AG09319 (cell line): Measurements from ENCODE around the gene CLIC3.

Source experiments
- DNase-seq: peaks from one replicate; pipeline ENCODE4 v3.0.0-alpha.2; 2010; ENCODE audit warnings: low read depth; ENCODE audit errors: extremely low read depth
- CTCF ChIP-seq: IDR thresholded peaks from 2 replicates; pipeline ENCODE4 v1.5.1; 2011; ENCODE audit warnings: low read depth, mild to moderate bottlenecking, inconsistent platforms, low read length, moderate library complexity

The CLIC3 gene

GRCh38 chr9:136960212-136960937 is 36.0 kb downstream of the CLIC3 start:
- no peak for DNase-seq
- no peak for TF ChIP-seq CTCF

GRCh38 chr9:136958898-136959850 is 37.2 kb downstream of the CLIC3 start:
- DNase-seq, result no peak
- no peak for TF ChIP-seq CTCF

- no peak for TF ChIP-seq CTCF
- DNase-seq, result no peak
These were observed 37.9 kb downstream of the CLIC3 start for GRCh38 chr9:136958473-136958872.

GRCh38 chr9:136957901-136958300 is 38.5 kb downstream of the CLIC3 start:
- no peak for TF ChIP-seq CTCF
- DNase-seq, result no peak

GRCh38 chr9:136957461-136957860 is 38.9 kb downstream of the CLIC3 start:
- TF ChIP-seq CTCF, result no peak
- DNase-seq, result no peak

- no peak for DNase-seq
- TF ChIP-seq CTCF, result no peak
These were observed 39.8 kb downstream of the CLIC3 start for GRCh38 chr9:136956604-136957003.

GRCh38 chr9:136955943-136956335 is 40.4 kb downstream of the CLIC3 start:
- no peak for TF ChIP-seq CTCF
- no peak for DNase-seq
